ENCODE results near the gene PSMB7. TPM values are rescaled to one million over a fixed set of nuclear protein-coding genes. Genes with fewer than 3 reads are reported as not detected.

Gene PSMB7
- total RNA-seq, 1 donor from 2014 or later, result 120 TPM

- TF ChIP-seq, protein P1, sequence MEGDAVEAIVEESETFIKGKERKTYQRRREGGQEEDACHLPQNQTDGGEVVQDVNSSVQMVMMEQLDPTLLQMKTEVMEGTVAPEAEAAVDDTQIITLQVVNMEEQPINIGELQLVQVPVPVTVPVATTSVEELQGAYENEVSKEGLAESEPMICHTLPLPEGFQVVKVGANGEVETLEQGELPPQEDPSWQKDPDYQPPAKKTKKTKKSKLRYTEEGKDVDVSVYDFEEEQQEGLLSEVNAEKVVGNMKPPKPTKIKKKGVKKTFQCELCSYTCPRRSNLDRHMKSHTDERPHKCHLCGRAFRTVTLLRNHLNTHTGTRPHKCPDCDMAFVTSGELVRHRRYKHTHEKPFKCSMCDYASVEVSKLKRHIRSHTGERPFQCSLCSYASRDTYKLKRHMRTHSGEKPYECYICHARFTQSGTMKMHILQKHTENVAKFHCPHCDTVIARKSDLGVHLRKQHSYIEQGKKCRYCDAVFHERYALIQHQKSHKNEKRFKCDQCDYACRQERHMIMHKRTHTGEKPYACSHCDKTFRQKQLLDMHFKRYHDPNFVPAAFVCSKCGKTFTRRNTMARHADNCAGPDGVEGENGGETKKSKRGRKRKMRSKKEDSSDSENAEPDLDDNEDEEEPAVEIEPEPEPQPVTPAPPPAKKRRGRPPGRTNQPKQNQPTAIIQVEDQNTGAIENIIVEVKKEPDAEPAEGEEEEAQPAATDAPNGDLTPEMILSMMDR (IDR thresholded peaks at IDR 0.05), result no peak
- no peaks in the 10 kb centered on the region for H3K9me3 Mint-ChIP-seq
- intact Hi-C loops (cut with micrococcal nuclease), result no loop called here
- ATAC-seq (ENCODE audit: low read depth), result no peak
- H3K36me3 Mint-ChIP-seq (ENCODE audit: low read depth), result peaks cover 81% of the 10 kb centered on the region
- ChIA-PET CTCF (no interaction called here), POLR2A (no interaction called here)
- no peak overlapping the region for H3K27ac Mint-ChIP-seq
- no peak overlapping the region for H3K4me3 Mint-ChIP-seq
- no peaks in the 10 kb centered on the region for H3K27me3 Mint-ChIP-seq
- DNase-seq, result no peak
- no peaks in the 10 kb centered on the region for H3K4me1 Mint-ChIP-seq
These were observed 69.4 kb downstream of the PSMB7 start for GRCh38 chr9:124345751-124346281.

- POLR2A ChIA-PET, result no interaction called here
- CTCF ChIA-PET, result no interaction called here
- no peak for DNase-seq
These were observed 70.2 kb downstream of the PSMB7 start for GRCh38 chr9:124345063-124345462.

GRCh38 chr9:124344291-124345050, 70.8 kb downstream of the PSMB7 start:
- Mint-ChIP-seq H3K4me3 (no peak overlapping the region), H3K27me3 (no peaks in the 10 kb centered on the region), H3K9me3 (no peaks in the 10 kb centered on the region), H3K36me3 (ENCODE audit: low read depth) (peaks cover 76% of the 10 kb centered on the region), H3K4me1 (no peaks in the 10 kb centered on the region), H3K27ac (no peak overlapping the region)
- no peak for ATAC-seq (ENCODE audit: low read depth)
- no peak for DNase-seq
- TF ChIP-seq, protein P1 (IDR thresholded peaks at IDR 0.05), result no peak
- POLR2A ChIA-PET, result no interaction called here
- CTCF ChIA-PET, result interaction anchor here (0.6 kb wide), 1 partner anchor 217 kb away, joined by 4 read pairs; no protein-coding TSS in a partner anchor
- intact Hi-C loops (cut with micrococcal nuclease), result no loop called here

More at GRCh38 chr9:124345063-124345462, 70.2 kb downstream of the PSMB7 start:
- peaks cover 75% of the 10 kb centered on the region for H3K36me3 Mint-ChIP-seq (ENCODE audit: low read depth)
- H3K4me1 Mint-ChIP-seq, result no peaks in the 10 kb centered on the region
- H3K9me3 Mint-ChIP-seq, result no peaks in the 10 kb centered on the region
- H3K27ac Mint-ChIP-seq, result no peak overlapping the region
- H3K4me3 Mint-ChIP-seq, result no peak overlapping the region
- TF ChIP-seq, protein P1 (IDR thresholded peaks at IDR 0.05), result no peak
- intact Hi-C loops (cut with micrococcal nuclease), result no loop called here
- H3K27me3 Mint-ChIP-seq, result no peaks in the 10 kb centered on the region
- no peak for ATAC-seq (ENCODE audit: low read depth)

- Mint-ChIP-seq H3K4me1 (no peaks in the 10 kb centered on the region), H3K27me3 (no peaks in the 10 kb centered on the region), H3K27ac (no peak overlapping the region), H3K36me3 (ENCODE audit: low read depth) (peaks cover 72% of the 10 kb centered on the region), H3K4me3 (no peak overlapping the region), H3K9me3 (no peaks in the 10 kb centered on the region)
- POLR2A ChIA-PET, result no interaction called here
- ATAC-seq (ENCODE audit: low read depth), result no peak
- intact Hi-C loops (cut with micrococcal nuclease), result no loop called here
- no peak for DNase-seq
- TF ChIP-seq, protein P1 (IDR thresholded peaks at IDR 0.05), result no peak
- CTCF ChIA-PET, result interaction anchor here (0.6 kb wide), 1 partner anchor 217 kb away, joined by 4 read pairs; no protein-coding TSS in a partner anchor
These were observed 71.5 kb downstream of the PSMB7 start for GRCh38 chr9:124343533-124344290.

All from activated B cell treated with CpG ODN at 0.5 μM for 24 hours (primary cell).